ENCODE data around the gene FGFRL1. TPM values are rescaled to one million over a fixed set of nuclear protein-coding genes. Genes with fewer than 3 reads are reported as not detected.

FGFRL1 gene
- total RNA-seq, 1 experiment from 2014 or later: 59.5 TPM

GRCh38 chr4:1004557-1005485 is 6.6 kb upstream of the FGFRL1 start:
- Histone ChIP-seq H3K79me2 (ENCODE audit: low read depth) (no peaks in the 10 kb centered on the region), H3K27ac (no peak overlapping the region), H3K4me3 (no peak overlapping the region), H2AFZ (no peak overlapping the region), H3K4me1 (replicated peaks; ENCODE audit: insufficient read depth) (no peaks in the 10 kb centered on the region), H3K4me2 (no peak overlapping the region), H3K9me3 (ENCODE audit: insufficient read depth, low read depth) (no peaks in the 10 kb centered on the region), H4K20me1 (ENCODE audit: insufficient read depth) (no peaks in the 10 kb centered on the region), H3K9me2 (ENCODE audit: insufficient read depth) (no peaks in the 10 kb centered on the region), H3K36me3 (ENCODE audit: low read depth) (no peaks in the 10 kb centered on the region), H3F3A (ENCODE audit: insufficient read depth, low read depth) (peaks cover 15% of the 10 kb centered on the region; the same call in 1 of the 2 replicates), H3K27me3 (ENCODE audit: insufficient read depth, low read depth) (peaks cover 11% of the 10 kb centered on the region; the same call in 1 of the 2 replicates)
- no peak for DNase-seq
- POLR2A ChIA-PET (ENCODE audit: unreplicated experiment): no interaction called here
- CTCF ChIA-PET: no interaction called here
- TF ChIP-seq CTCF (conservative IDR thresholded peaks at IDR 0.05) (no peak), EZH2 (IDR thresholded peaks at IDR 0.05; ENCODE audit: low read depth) (no peak)
- no TSS peak for BruUV-seq (replicated peaks)
- intact Hi-C loops (cut with micrococcal nuclease; ENCODE audit: unreplicated experiment): no loop called here

GRCh38 chr4:1006856-1007255 is 4.6 kb upstream of the FGFRL1 start:
- H3F3A ChIP-seq (ENCODE audit: insufficient read depth, low read depth): peaks cover 27% of the 10 kb centered on the region; the same call in 1 of the 2 replicates
- no peaks in the 10 kb centered on the region for H3K9me2 ChIP-seq (ENCODE audit: insufficient read depth)
- H3K27me3 ChIP-seq (ENCODE audit: insufficient read depth, low read depth): peaks cover 11% of the 10 kb centered on the region; the same call in 1 of the 2 replicates
- no peak overlapping the region for H3K4me3 ChIP-seq
- no peaks in the 10 kb centered on the region for H3K79me2 ChIP-seq (ENCODE audit: low read depth)
- TF ChIP-seq EZH2 (IDR thresholded peaks at IDR 0.05; ENCODE audit: low read depth): no peak
- TF ChIP-seq CTCF (conservative IDR thresholded peaks at IDR 0.05): no peak
- intact Hi-C loops (cut with micrococcal nuclease; ENCODE audit: unreplicated experiment): no loop called here
- no peaks in the 10 kb centered on the region; the same call in 1 of the 2 replicates for H3K4me1 ChIP-seq (replicated peaks; ENCODE audit: insufficient read depth)
- ChIA-PET POLR2A (ENCODE audit: unreplicated experiment) (no interaction called here), CTCF (no interaction called here)
- H3K27ac ChIP-seq: no peak overlapping the region
- DNase-seq: no peak
- H3K36me3 ChIP-seq (ENCODE audit: low read depth): no peaks in the 10 kb centered on the region
- no peak overlapping the region for H3K4me2 ChIP-seq
- no TSS peak for BruUV-seq (replicated peaks)
- H4K20me1 ChIP-seq (ENCODE audit: insufficient read depth): no peaks in the 10 kb centered on the region
- H2AFZ ChIP-seq: no peak overlapping the region
- H3K9me3 ChIP-seq (ENCODE audit: insufficient read depth, low read depth): no peaks in the 10 kb centered on the region

- no peaks in the 10 kb centered on the region for H3K36me3 ChIP-seq (ENCODE audit: low read depth)
- peak in 1 of 2 experiments; percentile 38 for DNase-seq
- peaks cover 5% of the 10 kb centered on the region; the same call in 1 of the 2 replicates for H3K4me1 ChIP-seq (replicated peaks; ENCODE audit: insufficient read depth)
- H3K79me2 ChIP-seq (ENCODE audit: low read depth): no peaks in the 10 kb centered on the region; the same call in 1 of the 2 replicates
- CTCF ChIA-PET: no interaction called here
- no peaks in the 10 kb centered on the region for H3K9me2 ChIP-seq (ENCODE audit: insufficient read depth)
- H3K27ac ChIP-seq: no peak overlapping the region
- TF ChIP-seq CTCF (conservative IDR thresholded peaks at IDR 0.05) (no peak), EZH2 (IDR thresholded peaks at IDR 0.05; ENCODE audit: low read depth) (no peak)
- intact Hi-C loops (cut with micrococcal nuclease; ENCODE audit: unreplicated experiment): no loop called here
- POLR2A ChIA-PET (ENCODE audit: unreplicated experiment): no interaction called here
- H2AFZ ChIP-seq: peak overlapping the region; percentile 87
- H4K20me1 ChIP-seq (ENCODE audit: insufficient read depth): no peaks in the 10 kb centered on the region; the same call in 1 of the 2 replicates
- peaks cover 11% of the 10 kb centered on the region; the same call in 1 of the 2 replicates for H3K27me3 ChIP-seq (ENCODE audit: insufficient read depth, low read depth)
- peaks cover 36% of the 10 kb centered on the region; the same call in 1 of the 2 replicates for H3F3A ChIP-seq (ENCODE audit: insufficient read depth, low read depth)
- BruUV-seq (replicated peaks): TSS peak; percentile 8
- no peaks in the 10 kb centered on the region for H3K9me3 ChIP-seq (ENCODE audit: insufficient read depth, low read depth)
- H3K4me3 ChIP-seq: peak overlapping the region; percentile 62
- peak overlapping the region; percentile 92 for H3K4me2 ChIP-seq
These were observed 2.4 kb upstream of the FGFRL1 start for GRCh38 chr4:1008840-1009541.
